Measurements from ENCODE around the gene TRABD2B.

GRCh38 chr1:47839433-47839760, 157.8 kb downstream of the TRABD2B start:
- no peak for TF ChIP-seq POLR2A (IDR thresholded peaks at IDR 0.05)
- TF ChIP-seq, protein P1, sequence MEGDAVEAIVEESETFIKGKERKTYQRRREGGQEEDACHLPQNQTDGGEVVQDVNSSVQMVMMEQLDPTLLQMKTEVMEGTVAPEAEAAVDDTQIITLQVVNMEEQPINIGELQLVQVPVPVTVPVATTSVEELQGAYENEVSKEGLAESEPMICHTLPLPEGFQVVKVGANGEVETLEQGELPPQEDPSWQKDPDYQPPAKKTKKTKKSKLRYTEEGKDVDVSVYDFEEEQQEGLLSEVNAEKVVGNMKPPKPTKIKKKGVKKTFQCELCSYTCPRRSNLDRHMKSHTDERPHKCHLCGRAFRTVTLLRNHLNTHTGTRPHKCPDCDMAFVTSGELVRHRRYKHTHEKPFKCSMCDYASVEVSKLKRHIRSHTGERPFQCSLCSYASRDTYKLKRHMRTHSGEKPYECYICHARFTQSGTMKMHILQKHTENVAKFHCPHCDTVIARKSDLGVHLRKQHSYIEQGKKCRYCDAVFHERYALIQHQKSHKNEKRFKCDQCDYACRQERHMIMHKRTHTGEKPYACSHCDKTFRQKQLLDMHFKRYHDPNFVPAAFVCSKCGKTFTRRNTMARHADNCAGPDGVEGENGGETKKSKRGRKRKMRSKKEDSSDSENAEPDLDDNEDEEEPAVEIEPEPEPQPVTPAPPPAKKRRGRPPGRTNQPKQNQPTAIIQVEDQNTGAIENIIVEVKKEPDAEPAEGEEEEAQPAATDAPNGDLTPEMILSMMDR (IDR thresholded peaks at IDR 0.05) = no peak
